ENCODE data around the gene ZNF30.
"Not testable (repeated sequence)": the region's sequence is repeated elsewhere in the genome, so short reads cannot be mapped to it uniquely, and the experiment has no call there.

Gene ZNF30

DNA sequence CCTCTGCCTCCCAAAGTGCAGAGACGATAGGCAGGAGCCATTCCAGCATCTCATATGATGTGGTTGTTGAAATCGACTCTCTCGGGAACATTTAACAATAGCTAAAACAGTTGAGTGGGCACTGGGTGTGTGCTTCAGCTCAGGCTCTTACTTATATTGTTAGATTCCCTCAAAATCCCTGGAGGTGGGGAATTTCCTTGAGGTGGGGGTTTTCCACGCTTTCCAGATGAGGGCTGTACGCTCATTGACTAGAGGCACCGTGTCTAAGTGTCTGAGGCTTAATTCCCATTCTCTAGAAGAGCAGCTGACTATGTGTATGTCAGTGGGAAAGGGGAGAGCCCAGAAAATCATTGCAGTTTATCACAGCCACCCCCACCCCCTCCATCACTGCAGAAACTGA is 62.6 kb downstream of the ZNF30 start:
- no peak for DNase-seq

DNA sequence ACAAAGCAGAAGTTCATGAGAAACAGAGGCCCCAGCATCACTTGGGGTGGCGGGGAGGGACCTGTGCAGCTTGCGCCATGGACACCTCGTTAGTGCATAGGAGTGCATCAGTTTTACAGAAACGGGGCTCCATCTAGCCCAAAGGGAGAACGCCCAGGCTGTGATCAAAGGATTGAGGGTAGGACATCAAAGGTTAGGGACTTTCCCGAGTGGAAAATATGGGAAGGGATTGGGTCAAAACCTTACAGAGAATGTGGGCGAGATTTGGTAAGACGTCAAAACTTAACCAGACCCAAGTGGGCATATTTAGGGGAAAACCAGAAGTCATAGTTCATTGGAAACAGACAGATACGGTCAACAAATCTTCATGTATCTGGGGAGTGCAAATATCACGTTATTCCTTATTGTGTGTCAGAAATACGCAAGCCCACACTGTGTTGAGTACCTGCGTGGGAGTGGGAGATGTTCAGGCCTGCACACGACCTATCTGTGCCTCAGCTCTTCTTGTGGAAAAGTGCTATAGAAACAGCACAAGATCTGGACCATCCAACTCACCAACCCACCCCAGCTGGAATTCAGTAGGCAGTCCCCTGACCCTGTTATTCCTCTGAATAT is 64.0 kb downstream of the ZNF30 start:
- no peak for DNase-seq

DNA sequence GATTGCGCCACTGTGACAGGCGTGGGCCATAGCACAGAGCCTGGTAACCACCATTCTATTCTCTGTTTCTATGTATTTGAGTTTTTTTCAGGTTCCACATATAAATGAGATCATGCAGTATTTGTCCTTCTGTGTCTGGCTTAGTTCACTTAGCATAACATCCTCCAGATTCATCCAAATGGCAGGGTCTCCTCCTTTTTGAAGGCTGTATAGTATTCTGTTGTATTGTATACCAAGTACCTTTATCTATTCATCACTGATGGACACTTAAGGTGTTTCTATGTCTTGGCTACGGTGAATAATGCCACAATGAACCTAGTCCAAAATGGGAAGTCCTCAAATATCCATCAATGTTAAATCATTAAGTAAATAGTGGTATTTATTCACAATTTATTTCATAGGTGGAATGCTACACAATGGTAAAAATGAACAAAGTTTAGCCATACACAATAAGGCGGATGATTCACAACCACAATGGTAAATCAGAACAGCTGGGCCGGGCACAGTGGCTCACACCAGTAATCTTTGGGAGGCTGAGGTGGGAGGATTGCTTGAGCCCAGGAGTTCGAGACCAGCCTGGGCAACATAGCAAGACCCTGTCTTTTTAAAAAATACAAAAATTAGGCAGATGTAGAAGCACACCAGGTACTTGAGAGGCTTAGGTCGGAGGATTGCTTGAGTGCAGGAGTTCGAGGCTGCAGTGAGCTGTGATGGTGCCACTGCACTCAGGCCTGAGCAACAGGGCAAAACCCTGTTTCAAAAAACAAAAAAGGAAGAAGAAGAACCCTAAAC is 65.0 kb downstream of the ZNF30 start:
- DNase-seq: no peak

- not testable (repeated sequence) for DNase-seq
Measured at GRCh38 chr19:34992582-34992981, 65.9 kb downstream of the ZNF30 start.

- DNase-seq: no peak
Measured at GRCh38 chr19:34994286-34994642, 67.6 kb downstream of the ZNF30 start.

Measured in DMS153 (cell line).